OCI-LY1 (cell line): ENCODE data around the gene MAP4K3.

Experiments
- H2AFZ ChIP-seq: fragments of 200-600 bp; sonication (generic), shearing (Covaris generic); 2 replicates; pipeline ENCODE4 v1.6.0; 2014; ENCODE audit warnings: antibody characterized with exemption, mild to moderate bottlenecking, low read length
- H3F3A ChIP-seq: fragments of 200-600 bp; sonication (generic), shearing (Covaris generic); 2 replicates; pipeline ENCODE4 v1.6.0; 2014; ENCODE audit warnings: mild to moderate bottlenecking, antibody characterized with exemption, low read length, moderate library complexity; ENCODE audit not compliant: insufficient read depth
- H3K27ac ChIP-seq: fragments of 200-600 bp; sonication (generic); 2 replicates; pipeline ENCODE4 v1.5.1; 2014; ENCODE audit warnings: low read length, mixed run types, mild to moderate bottlenecking, low read depth; ENCODE audit not compliant: poor library complexity, severe bottlenecking
- H3K27me3 ChIP-seq: fragments of 200-600 bp; sonication (generic); 2 replicates; pipeline ENCODE4 v1.6.0; 2014; ENCODE audit warnings: antibody characterized with exemption, mild to moderate bottlenecking, low read length, moderate library complexity; ENCODE audit not compliant: insufficient read depth
- H3K36me3 ChIP-seq: fragments of 200-600 bp; sonication (generic); 2 replicates; pipeline ENCODE4 v1.6.1; 2014; ENCODE audit warnings: mild to moderate bottlenecking, antibody characterized with exemption, low read length, moderate library complexity, mixed read lengths; ENCODE audit not compliant: insufficient read depth
- H3K4me1 ChIP-seq: fragments of 200-600 bp; sonication (generic); 2 replicates; pipeline ENCODE4 v1.5.1; 2014; ENCODE audit warnings: mild to moderate bottlenecking, low read length, moderate library complexity; ENCODE audit not compliant: insufficient read depth, severe bottlenecking
- H3K4me2 ChIP-seq: fragments of 200-600 bp; sonication (generic), shearing (Covaris generic); 2 replicates; pipeline ENCODE4 v1.6.1; 2014; ENCODE audit warnings: low read length
- H3K4me3 ChIP-seq: fragments of 200-600 bp; sonication (generic); 2 replicates; pipeline ENCODE4 v1.5.1; 2014; ENCODE audit warnings: low read length, low read depth, mild to moderate bottlenecking, mixed read lengths; ENCODE audit not compliant: poor library complexity, severe bottlenecking
- H3K79me2 ChIP-seq: fragments of 200-600 bp; shearing (Covaris generic); 2 replicates; pipeline ENCODE4 v1.6.1; 2016; ENCODE audit warnings: mixed run types, low read length, mixed read lengths; ENCODE audit not compliant: insufficient read depth
- H3K9ac ChIP-seq: fragments of 200-600 bp; sonication (generic), shearing (Covaris generic); 2 replicates; pipeline ENCODE4 v1.6.1; 2014; ENCODE audit warnings: mild to moderate bottlenecking, low read length, mixed read lengths
- H3K9me2 ChIP-seq: fragments of 200-600 bp; sonication (generic), shearing (Covaris generic); 2 replicates; pipeline ENCODE4 v1.6.1; 2014; ENCODE audit warnings: low read depth, mild to moderate bottlenecking, low read length, mixed read lengths
- H3K9me3 ChIP-seq: fragments of 200-600 bp; shearing (Covaris generic); 2 replicates; pipeline ENCODE4 v1.6.1; 2014; ENCODE audit warnings: low read length, mixed read lengths
- H4K20me1 ChIP-seq: fragments of 200-600 bp; sonication (generic), shearing (Covaris generic); 2 replicates; pipeline ENCODE4 v1.6.0; 2016; ENCODE audit warnings: mild to moderate bottlenecking, low read length; ENCODE audit not compliant: insufficient read depth
- CTCF ChIP-seq: fragments of 200-600 bp; sonication (generic), shearing (Covaris generic); IDR thresholded peaks from 2 replicates; pipeline ENCODE4 v1.5.1; 2017; ENCODE audit warnings: mild to moderate bottlenecking, antibody characterized with exemption, low read length, moderate library complexity, mixed read lengths
- EZH2 ChIP-seq: fragments of 200-600 bp; sonication (generic), shearing (Covaris generic); IDR thresholded peaks from 2 replicates; pipeline ENCODE4 v1.8.0; 2017; ENCODE audit warnings: borderline replicate concordance, mixed run types, mild to moderate bottlenecking, antibody characterized with exemption, low read length, moderate library complexity, mixed read lengths

MAP4K3 gene

DNA sequence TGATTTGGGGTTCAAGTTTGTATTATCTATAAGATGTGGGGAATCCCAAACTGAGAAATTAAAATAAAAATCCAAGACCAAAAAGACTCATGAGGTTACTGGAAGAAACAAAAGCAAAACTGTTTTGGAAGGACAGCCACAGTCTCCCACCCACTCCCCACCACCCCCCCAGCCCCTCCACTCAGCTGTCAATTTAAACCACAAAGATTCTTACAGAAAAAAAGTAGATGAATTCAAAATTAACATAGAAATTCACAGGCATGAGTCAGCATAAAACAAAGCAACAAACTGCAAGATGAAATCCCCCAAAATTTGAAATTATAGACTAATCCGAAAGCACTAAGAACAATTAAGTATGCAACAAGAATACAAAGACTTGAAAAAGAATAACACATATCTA, 12.1 kb downstream of the MAP4K3 start:
- Histone ChIP-seq H3K27me3 (no peaks in the 10 kb centered on the region), H3F3A (no peaks in the 10 kb centered on the region), H3K79me2 (peaks cover 74% of the 10 kb centered on the region), H3K36me3 (peaks cover 3% of the 10 kb centered on the region; the same call in 1 of the 2 replicates), H3K27ac (peak overlapping the region; percentile 2), H3K4me2 (no peak overlapping the region), H3K9ac (no peak overlapping the region), H3K9me3 (no peaks in the 10 kb centered on the region), H3K4me3 (no peak overlapping the region), H2AFZ (no peak overlapping the region), H3K9me2 (no peaks in the 10 kb centered on the region), H3K4me1 (peaks cover 30% of the 10 kb centered on the region), H4K20me1 (no peaks in the 10 kb centered on the region)
- TF ChIP-seq EZH2 (no peak), CTCF (no peak)

DNA sequence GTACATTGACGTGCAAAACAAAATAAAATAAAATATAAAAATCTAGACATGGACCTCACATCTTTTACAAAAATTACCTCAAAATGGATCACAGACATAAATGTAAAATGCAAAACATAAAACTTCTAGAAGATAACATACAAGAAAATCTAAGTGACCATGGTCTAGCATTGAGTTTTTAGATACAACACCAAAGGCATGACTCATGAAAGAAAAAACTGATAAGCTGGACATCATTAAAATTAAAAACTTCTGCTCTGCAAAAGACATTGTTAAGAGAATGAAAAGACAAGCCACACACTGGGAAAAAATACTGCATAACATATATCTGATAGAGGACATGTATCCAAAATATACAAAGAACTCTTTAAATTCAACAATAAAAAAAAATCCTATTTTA, 14.4 kb downstream of the MAP4K3 start:
- Histone ChIP-seq H3K9me3 (no peaks in the 10 kb centered on the region), H3K4me3 (no peak overlapping the region), H2AFZ (no peak overlapping the region), H3K4me1 (peaks cover 33% of the 10 kb centered on the region), H3K9ac (no peak overlapping the region), H3F3A (no peaks in the 10 kb centered on the region), H3K9me2 (no peaks in the 10 kb centered on the region), H3K79me2 (peaks cover 72% of the 10 kb centered on the region), H3K4me2 (no peak overlapping the region), H3K36me3 (no peaks in the 10 kb centered on the region), H3K27ac (no peak overlapping the region), H4K20me1 (no peaks in the 10 kb centered on the region), H3K27me3 (no peaks in the 10 kb centered on the region)
- TF ChIP-seq EZH2, result no peak
- no peak for TF ChIP-seq CTCF

DNA sequence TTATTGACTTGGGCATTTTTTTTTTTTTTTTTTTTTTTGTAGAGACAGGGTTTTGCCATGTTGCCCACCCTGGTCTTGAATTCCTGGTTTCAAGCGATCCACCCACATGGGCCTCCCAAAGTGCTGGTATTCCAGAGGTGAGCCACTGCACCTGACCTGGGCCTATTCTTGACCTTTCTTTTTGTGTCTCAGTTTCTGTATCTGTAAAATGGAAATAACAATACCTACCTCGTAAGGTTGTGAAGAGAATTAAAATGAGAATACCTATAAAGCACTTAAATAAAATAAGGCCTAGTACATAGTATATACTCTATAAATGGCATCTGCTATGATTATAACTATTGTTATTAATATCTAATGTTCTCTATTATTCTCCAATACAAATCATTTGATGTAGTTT, 15.7 kb downstream of the MAP4K3 start:
- Histone ChIP-seq H4K20me1 (no peaks in the 10 kb centered on the region), H3K4me3 (no peak overlapping the region), H3F3A (no peaks in the 10 kb centered on the region), H3K4me1 (peaks cover 21% of the 10 kb centered on the region), H3K27ac (no peak overlapping the region), H3K36me3 (no peaks in the 10 kb centered on the region), H3K27me3 (no peaks in the 10 kb centered on the region), H3K9ac (no peak overlapping the region), H3K4me2 (no peak overlapping the region), H2AFZ (no peak overlapping the region), H3K9me3 (no peaks in the 10 kb centered on the region), H3K79me2 (peaks cover 65% of the 10 kb centered on the region), H3K9me2 (no peaks in the 10 kb centered on the region)
- TF ChIP-seq CTCF (no peak), EZH2 (no peak)
